ENCODE results near the gene CLASP1. TPM values are rescaled to one million over a fixed set of nuclear protein-coding genes. Genes with fewer than 3 reads are reported as not detected.
A peak's percentile ranks its signal among the peaks of the same experiment; 100 is the strongest.

CLASP1 gene
- total RNA-seq, 2 experiments from 2014 or later = 64.4 to 75.9 TPM

DNA sequence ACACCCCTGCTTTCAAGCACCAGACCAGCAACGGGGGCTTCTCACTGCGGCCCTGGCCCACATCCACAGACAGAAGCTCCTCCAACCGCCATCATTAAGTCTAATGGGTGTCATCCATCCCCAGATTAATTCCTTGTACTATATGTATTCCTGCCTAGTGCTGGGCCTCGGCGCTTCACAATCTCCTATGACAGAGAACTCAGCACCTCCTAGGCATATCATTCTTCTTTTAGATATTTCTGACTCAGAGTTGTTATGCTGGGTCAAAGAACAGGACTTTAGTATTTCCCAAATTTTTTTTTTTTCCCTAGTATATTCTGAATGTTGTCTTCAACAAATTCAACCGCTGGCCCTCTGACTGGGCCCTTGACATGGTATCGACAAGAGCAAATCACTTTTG, 281.1 kb downstream of the CLASP1 start:
- Mint-ChIP-seq H3K4me1 (no peaks in the 10 kb centered on the region), H3K27ac (no peak overlapping the region), H3K9me3 (no peaks in the 10 kb centered on the region), H3K4me3 (no peak overlapping the region), H3K27me3 (no peaks in the 10 kb centered on the region), H3K36me3 (peaks cover 22% of the 10 kb centered on the region)
- POLR2A ChIA-PET = no interaction called here
- DNase-seq (no peak), ATAC-seq (ENCODE audit: low read depth) (no peak)

GRCh38 chr2:121367246-121367900, 281.9 kb downstream of the CLASP1 start:
- POLR2A ChIA-PET = no interaction called here
- H3K4me1 Mint-ChIP-seq = no peaks in the 10 kb centered on the region
- no peak overlapping the region for H3K4me3 Mint-ChIP-seq
- H3K36me3 Mint-ChIP-seq = peaks cover 17% of the 10 kb centered on the region
- no peak for ATAC-seq (ENCODE audit: low read depth)
- no peaks in the 10 kb centered on the region for H3K9me3 Mint-ChIP-seq
- H3K27me3 Mint-ChIP-seq = no peaks in the 10 kb centered on the region
- DNase-seq = no peak
- H3K27ac Mint-ChIP-seq = no peak overlapping the region

GRCh38 chr2:121366040-121366439, 283.2 kb downstream of the CLASP1 start:
- POLR2A ChIA-PET = no interaction called here
- no peak overlapping the region for H3K27ac Mint-ChIP-seq

GRCh38 chr2:121365061-121365460, 284.2 kb downstream of the CLASP1 start:
- H3K9me3 Mint-ChIP-seq = no peaks in the 10 kb centered on the region
- DNase-seq (no peak), ATAC-seq (ENCODE audit: low read depth) (no peak)
- POLR2A ChIA-PET = no interaction called here
- H3K36me3 Mint-ChIP-seq = peaks cover 20% of the 10 kb centered on the region
- no peaks in the 10 kb centered on the region for H3K4me1 Mint-ChIP-seq
- H3K27me3 Mint-ChIP-seq = no peaks in the 10 kb centered on the region
- no peak overlapping the region for H3K27ac Mint-ChIP-seq
- H3K4me3 Mint-ChIP-seq = no peak overlapping the region

More at GRCh38 chr2:121366040-121366439, 283.2 kb downstream of the CLASP1 start:
- H3K4me1 Mint-ChIP-seq = no peaks in the 10 kb centered on the region
- DNase-seq (no peak), ATAC-seq (ENCODE audit: low read depth) (no peak)
- H3K36me3 Mint-ChIP-seq = peaks cover 17% of the 10 kb centered on the region
- H3K4me3 Mint-ChIP-seq = no peak overlapping the region
- H3K27me3 Mint-ChIP-seq = no peaks in the 10 kb centered on the region
- H3K9me3 Mint-ChIP-seq = no peaks in the 10 kb centered on the region

GRCh38 chr2:121363632-121364420, 285.4 kb downstream of the CLASP1 start:
- POLR2A ChIA-PET = no interaction called here
- Mint-ChIP-seq H3K4me3 (no peak overlapping the region), H3K4me1 (no peaks in the 10 kb centered on the region), H3K27ac (no peak overlapping the region), H3K27me3 (no peaks in the 10 kb centered on the region), H3K9me3 (no peaks in the 10 kb centered on the region), H3K36me3 (peaks cover 20% of the 10 kb centered on the region)
- DNase-seq (no peak), ATAC-seq (ENCODE audit: low read depth) (no peak)

DNA sequence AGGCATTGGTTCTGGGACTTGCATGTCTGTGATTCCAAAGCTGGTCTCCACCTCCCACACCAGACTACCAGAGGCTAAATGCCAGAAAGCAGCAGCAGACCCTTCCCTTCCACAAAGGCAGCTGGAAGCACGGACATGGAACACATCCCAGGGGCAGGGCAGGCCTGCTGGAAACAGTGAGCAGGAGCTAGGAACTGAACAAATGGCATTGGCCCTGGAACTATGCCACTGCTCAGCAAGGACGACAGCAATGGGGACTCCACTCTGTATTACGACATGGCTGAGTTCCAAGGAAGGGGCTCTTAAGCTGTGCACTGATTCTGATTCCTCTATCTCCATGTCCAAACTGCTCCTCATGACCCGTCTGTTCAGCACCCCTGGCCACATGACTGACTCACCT, 286.5 kb downstream of the CLASP1 start:
- Mint-ChIP-seq H3K4me1 (no peaks in the 10 kb centered on the region), H3K36me3 (peaks cover 20% of the 10 kb centered on the region), H3K9me3 (no peaks in the 10 kb centered on the region), H3K4me3 (no peak overlapping the region), H3K27ac (no peak overlapping the region), H3K27me3 (no peaks in the 10 kb centered on the region)
- ATAC-seq (ENCODE audit: low read depth) (no peak), DNase-seq (no peak)
- POLR2A ChIA-PET = no interaction called here

DNA sequence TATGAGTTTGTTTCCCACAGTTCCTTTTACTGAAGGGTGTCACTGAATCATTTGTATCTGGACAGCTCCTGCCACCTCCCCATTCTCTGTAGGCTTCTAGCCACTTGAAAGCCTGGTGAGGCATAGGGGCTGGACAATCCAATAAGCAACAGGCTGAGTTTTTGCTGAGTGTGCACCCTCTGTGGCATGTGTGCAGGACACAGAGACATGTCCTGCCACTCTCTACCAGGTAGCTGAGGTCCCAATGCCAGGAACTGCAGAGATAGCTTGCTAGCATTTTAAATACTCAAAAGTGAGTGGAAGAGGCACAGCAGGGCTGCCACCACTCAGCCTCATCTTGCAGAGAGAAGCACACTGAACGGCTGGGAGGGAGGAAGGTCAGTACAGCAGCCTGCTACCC, 287.0 kb downstream of the CLASP1 start:
- H3K27me3 Mint-ChIP-seq = no peaks in the 10 kb centered on the region
- no peak for ATAC-seq (ENCODE audit: low read depth)
- DNase-seq = no peak
- H3K9me3 Mint-ChIP-seq = no peaks in the 10 kb centered on the region
- H3K27ac Mint-ChIP-seq = no peak overlapping the region
- H3K4me3 Mint-ChIP-seq = no peak overlapping the region
- H3K36me3 Mint-ChIP-seq = peaks cover 17% of the 10 kb centered on the region
- no peaks in the 10 kb centered on the region for H3K4me1 Mint-ChIP-seq
- POLR2A ChIA-PET = no interaction called here

DNA sequence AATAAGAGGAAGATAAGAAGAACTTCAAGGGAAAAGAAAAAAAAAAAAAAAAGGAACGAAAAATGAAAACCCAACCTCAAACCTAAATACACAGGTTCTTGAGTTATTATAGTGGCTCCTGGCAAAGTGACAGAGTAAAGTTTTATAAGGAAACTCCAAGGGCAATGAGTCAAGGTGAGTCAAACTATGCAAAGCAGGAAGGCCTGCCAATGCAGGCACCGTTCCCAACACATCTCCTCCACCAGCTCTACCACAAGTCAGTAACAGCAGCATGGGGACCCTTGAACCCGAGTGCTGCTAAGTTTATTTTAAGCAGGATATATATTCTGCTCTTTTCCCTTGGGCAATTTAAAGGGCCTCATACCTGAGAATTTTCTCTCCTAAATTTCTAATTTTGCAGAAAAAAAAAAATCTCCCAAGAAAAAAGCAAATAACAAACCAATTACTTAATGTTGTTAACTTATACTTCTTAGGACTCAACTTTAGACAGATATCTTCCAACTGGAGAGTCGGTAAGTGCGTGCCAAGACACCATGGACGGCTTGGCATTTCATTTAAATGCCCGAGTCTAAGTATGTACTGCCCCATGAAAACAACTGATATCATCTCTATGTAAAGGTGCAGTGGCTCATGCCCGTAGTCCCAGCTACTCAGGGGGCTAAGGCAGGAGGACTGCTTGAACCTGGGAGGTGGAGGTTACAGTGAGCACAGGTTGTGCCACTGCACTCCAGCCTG, 288.5 kb downstream of the CLASP1 start:
- POLR2A ChIA-PET = no interaction called here
- H3K27ac Mint-ChIP-seq = no peak overlapping the region
- DNase-seq (no peak), ATAC-seq (ENCODE audit: low read depth) (no peak)
- H3K4me3 Mint-ChIP-seq = no peak overlapping the region
- H3K36me3 Mint-ChIP-seq = peaks cover 16% of the 10 kb centered on the region
- H3K9me3 Mint-ChIP-seq = no peaks in the 10 kb centered on the region
- H3K27me3 Mint-ChIP-seq = no peaks in the 10 kb centered on the region
- H3K4me1 Mint-ChIP-seq = no peaks in the 10 kb centered on the region

DNA sequence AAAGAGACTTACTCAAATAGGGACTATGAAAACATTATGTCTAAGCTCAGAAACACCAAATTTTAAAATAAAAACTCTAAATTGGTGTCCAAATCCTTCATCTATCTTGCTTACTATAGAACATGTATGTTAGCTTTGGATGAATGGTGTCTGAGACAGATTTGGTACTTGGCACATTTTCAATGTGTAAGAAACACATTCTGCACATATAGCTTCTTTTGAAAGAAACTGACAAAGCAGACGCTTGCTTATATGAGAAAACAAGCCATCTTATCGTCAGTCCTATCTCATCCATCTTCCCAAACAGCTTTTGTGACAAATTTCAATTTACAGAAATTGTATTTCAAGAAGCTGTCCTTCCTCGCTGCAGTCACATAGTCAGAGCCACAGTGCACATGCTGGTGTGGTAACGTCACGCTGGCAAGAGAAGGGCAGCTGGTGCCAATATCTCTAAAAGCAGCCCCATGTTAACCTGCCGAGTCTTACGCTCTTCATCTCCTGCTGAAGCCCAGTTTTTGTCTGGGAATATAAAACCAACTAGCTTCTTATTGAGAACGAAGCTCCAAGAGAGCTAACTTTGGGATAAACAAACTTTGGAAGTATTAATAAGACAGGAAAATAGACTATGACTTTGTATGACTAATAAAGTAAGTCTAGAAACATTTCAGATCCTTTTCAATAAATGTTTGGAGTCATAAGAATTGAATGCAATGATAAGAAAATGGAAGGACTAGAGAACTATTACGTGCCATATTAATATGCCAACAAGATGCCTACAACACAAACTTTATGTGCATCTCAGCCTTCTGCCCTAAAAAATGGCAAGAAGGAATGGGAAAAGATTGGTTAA, 289.3 kb downstream of the CLASP1 start:
- POLR2A ChIA-PET = interaction anchor here (0.7 kb wide), 1 partner anchor 10 kb away, joined by 4 read pairs; no protein-coding TSS in a partner anchor
- Mint-ChIP-seq H3K27me3 (no peaks in the 10 kb centered on the region), H3K9me3 (no peaks in the 10 kb centered on the region), H3K27ac (no peak overlapping the region), H3K4me1 (peaks cover 2% of the 10 kb centered on the region), H3K4me3 (no peak overlapping the region), H3K36me3 (peaks cover 14% of the 10 kb centered on the region)
- DNase-seq = no peak
- ATAC-seq (ENCODE audit: low read depth) = no peak

- H3K4me3 Mint-ChIP-seq = no peak overlapping the region
- peaks cover 2% of the 10 kb centered on the region for H3K4me1 Mint-ChIP-seq
- ATAC-seq (ENCODE audit: low read depth) (no peak), DNase-seq (no peak)
- no peak overlapping the region for H3K27ac Mint-ChIP-seq
- H3K36me3 Mint-ChIP-seq = peaks cover 14% of the 10 kb centered on the region
- POLR2A ChIA-PET = interaction anchor here (0.7 kb wide), 1 partner anchor 11 kb away, joined by 4 read pairs; no protein-coding TSS in a partner anchor
- no peaks in the 10 kb centered on the region for H3K9me3 Mint-ChIP-seq
- no peaks in the 10 kb centered on the region for H3K27me3 Mint-ChIP-seq
Observed at GRCh38 chr2:121359170-121359569, 290.1 kb downstream of the CLASP1 start.

DNA sequence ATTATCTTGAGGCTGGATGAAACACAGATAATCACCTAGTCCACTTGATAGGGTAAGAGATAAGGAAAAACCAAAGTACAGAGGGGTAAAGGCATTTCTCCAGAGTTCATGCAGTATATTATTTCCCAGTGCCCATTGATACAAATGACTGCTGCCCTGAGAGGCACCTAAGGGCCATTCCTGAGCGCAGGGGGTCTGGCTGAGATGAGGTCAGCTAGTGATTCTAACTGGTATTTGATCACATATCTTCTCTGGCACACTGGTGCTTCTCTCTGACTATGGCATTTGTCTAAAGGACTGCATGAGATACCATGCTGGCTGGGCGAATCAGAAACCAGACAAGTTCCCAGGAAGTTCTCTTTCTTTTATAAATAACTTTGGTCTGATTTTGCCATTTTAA, 291.0 kb downstream of the CLASP1 start:
- no peak overlapping the region for H3K4me3 Mint-ChIP-seq
- no peaks in the 10 kb centered on the region for H3K9me3 Mint-ChIP-seq
- H3K4me1 Mint-ChIP-seq = peaks cover 4% of the 10 kb centered on the region
- no peak for ATAC-seq (ENCODE audit: low read depth)
- no peak overlapping the region for H3K27ac Mint-ChIP-seq
- POLR2A ChIA-PET = no interaction called here
- DNase-seq = no peak
- H3K27me3 Mint-ChIP-seq = no peaks in the 10 kb centered on the region
- peaks cover 18% of the 10 kb centered on the region for H3K36me3 Mint-ChIP-seq

- Mint-ChIP-seq H3K4me3 (no peak overlapping the region), H3K27ac (no peak overlapping the region), H3K4me1 (peaks cover 5% of the 10 kb centered on the region), H3K36me3 (peaks cover 14% of the 10 kb centered on the region), H3K9me3 (no peaks in the 10 kb centered on the region), H3K27me3 (no peaks in the 10 kb centered on the region)
- ATAC-seq (ENCODE audit: low read depth) (peak; percentile 33), DNase-seq (no peak)
- POLR2A ChIA-PET = no interaction called here
Observed at GRCh38 chr2:121356058-121356640, 293.1 kb downstream of the CLASP1 start.

- Mint-ChIP-seq H3K4me3 (no peak overlapping the region), H3K9me3 (no peaks in the 10 kb centered on the region), H3K27ac (no peak overlapping the region), H3K27me3 (no peaks in the 10 kb centered on the region), H3K36me3 (peaks cover 14% of the 10 kb centered on the region), H3K4me1 (peaks cover 5% of the 10 kb centered on the region)
- DNase-seq (no peak), ATAC-seq (ENCODE audit: low read depth) (no peak)
- POLR2A ChIA-PET = no interaction called here
Observed at GRCh38 chr2:121355488-121355887, 293.8 kb downstream of the CLASP1 start.

Data from activated naive CD8-positive, alpha-beta T cell treated with anti-CD3 and anti-CD28 coated beads, Interleukin-2, amount 10 ng/mL, durations not matched to agents 7 days and 5 days (primary cell).